SIG-M5 (cell line): ENCODE measurements around the gene STK25.

Experiments used
- DNase-seq: peaks from one replicate; lab custom pipeline; 2025; lab: John Stamatoyannopoulos, UW

The STK25 gene

GRCh38 chr2:241508240-241509154, at the start of gene STK25:
TSS of gene STK25 (minus strand) at chr2:241508584. CDS start at chr2:241508035, 549 bp downstream.
- peak; percentile 85 for DNase-seq

GRCh38 chr2:241556746-241557145, 48.4 kb upstream of the STK25 start:
- no peak for DNase-seq

- DNase-seq, result no peak
Observed at GRCh38 chr2:241555711-241556110, 47.3 kb upstream of the STK25 start.

- no peak for DNase-seq
Observed at GRCh38 chr2:241554610-241555322, 46.4 kb upstream of the STK25 start.

GRCh38 chr2:241553981-241554380, 45.6 kb upstream of the STK25 start:
- no peak for DNase-seq

- no peak for DNase-seq
Observed at GRCh38 chr2:241553512-241553830, 45.1 kb upstream of the STK25 start.

- DNase-seq, result no peak
Observed at GRCh38 chr2:241551998-241552737, 43.8 kb upstream of the STK25 start.

- DNase-seq, result no peak
Observed at GRCh38 chr2:241551599-241551997, 43.2 kb upstream of the STK25 start.

GRCh38 chr2:241550616-241551580, 42.5 kb upstream of the STK25 start:
- DNase-seq, result no peak

GRCh38 chr2:241548451-241548835, 40.1 kb upstream of the STK25 start:
- no peak for DNase-seq

GRCh38 chr2:241547781-241548450, 39.5 kb upstream of the STK25 start:
- DNase-seq, result no peak

- no peak for DNase-seq
Observed at GRCh38 chr2:241546771-241547498, 38.6 kb upstream of the STK25 start.

GRCh38 chr2:241545523-241546473, 37.4 kb upstream of the STK25 start:
- no peak for DNase-seq

- no peak for DNase-seq
Observed at GRCh38 chr2:241545106-241545505, 36.7 kb upstream of the STK25 start.

- DNase-seq, result no peak
Observed at GRCh38 chr2:241542278-241542605, 33.9 kb upstream of the STK25 start.

GRCh38 chr2:241541564-241542277, 33.3 kb upstream of the STK25 start:
- DNase-seq, result no peak

GRCh38 chr2:241540771-241541561, 32.6 kb upstream of the STK25 start:
- no peak for DNase-seq

- DNase-seq, result no peak
Observed at GRCh38 chr2:241540401-241540770, 32.0 kb upstream of the STK25 start.
